ENCODE results near the gene FAM83F.

FAM83F gene

GRCh38 chr22:40065981-40066380 lies 71.2 kb downstream of the FAM83F start:
- no peak for DNase-seq (ENCODE audit: low read depth)

- no peak for DNase-seq (ENCODE audit: low read depth)
These were observed 72.9 kb downstream of the FAM83F start for GRCh38 chr22:40067639-40068038.

GRCh38 chr22:40070701-40071100 lies 75.9 kb downstream of the FAM83F start:
- DNase-seq (ENCODE audit: low read depth): no peak

GRCh38 chr22:40071720-40072119 lies 77.0 kb downstream of the FAM83F start:
- no peak for DNase-seq (ENCODE audit: low read depth)

- no peak for DNase-seq (ENCODE audit: low read depth)
These were observed 82.2 kb downstream of the FAM83F start for GRCh38 chr22:40076702-40077645.

- DNase-seq (ENCODE audit: low read depth): no peak
These were observed 82.9 kb downstream of the FAM83F start for GRCh38 chr22:40077646-40078016.

- no peak for DNase-seq (ENCODE audit: low read depth)
These were observed 86.9 kb downstream of the FAM83F start for GRCh38 chr22:40081662-40082061.

- no peak for DNase-seq (ENCODE audit: low read depth)
These were observed 87.4 kb downstream of the FAM83F start for GRCh38 chr22:40082184-40082583.

GRCh38 chr22:40083794-40084193 lies 89.0 kb downstream of the FAM83F start:
- no peak for DNase-seq (ENCODE audit: low read depth)

- no peak for DNase-seq (ENCODE audit: low read depth)
These were observed 89.5 kb downstream of the FAM83F start for GRCh38 chr22:40084246-40084645.

- DNase-seq (ENCODE audit: low read depth): no peak
These were observed 94.1 kb downstream of the FAM83F start for GRCh38 chr22:40088818-40089217.
